CD4-positive, CD25-positive, alpha-beta regulatory T cell (primary cell): ENCODE data around the gene METTL1. TPM values are rescaled to one million over a fixed set of nuclear protein-coding genes. Genes with fewer than 3 reads are reported as not detected.

ENCODE experiments used
- ATAC-seq, 2 donors: fragments of 150-1000 bp; cut with Tn5 transposase; one replicate each; pipeline ENCODE4 v1.10.0; 2021; ENCODE audit warnings: low read depth in 2 of 2, moderate number of reproducible peaks in 2 of 2, moderate library complexity in 1 of 2
- DNase-seq, 3 donors: peaks; one replicate each; pipeline versions ENCODE4 v3.0.0 to v3.0.0-alpha.2; 2012 to 2022; ENCODE audit warnings: mixed read lengths in 1 of 3
- H3K27ac ChIP-seq: one replicate; pipeline ENCODE4 v1.7.0; 2013; ENCODE audit warnings: mild to moderate bottlenecking, low read length; ENCODE audit not compliant: insufficient read depth, poor library complexity, severe bottlenecking
- H3K27me3 ChIP-seq: one replicate; pipeline ENCODE4 v1.7.0; 2013; ENCODE audit warnings: low read length; ENCODE audit not compliant: control insufficient read depth, insufficient read depth
- H3K36me3 ChIP-seq: one replicate; pipeline ENCODE4 v1.7.0; 2013; ENCODE audit warnings: mild to moderate bottlenecking, low read length, moderate library complexity; ENCODE audit not compliant: control insufficient read depth, insufficient read depth
- H3K4me1 ChIP-seq: 2 replicates; pipeline ENCODE4 v1.7.0; 2013; ENCODE audit warnings: mild to moderate bottlenecking, low read length; ENCODE audit not compliant: insufficient read depth, control insufficient read depth, poor library complexity, severe bottlenecking
- H3K4me3 ChIP-seq: one replicate; pipeline ENCODE4 v1.7.0; 2013; ENCODE audit warnings: low read depth, mild to moderate bottlenecking, low read length, moderate library complexity
- H3K9me3 ChIP-seq, 2 experiments: 1 replicate in 1 of 2; 2 replicates in 1 of 2; pipeline ENCODE4 v1.7.0; 2013; ENCODE audit warnings: low read length in 2 of 2, mild to moderate bottlenecking in 1 of 2, moderate library complexity in 1 of 2; ENCODE audit not compliant: control insufficient read depth in 2 of 2
- H3K27ac Mint-ChIP-seq, 3 donors: one replicate each; pipeline ENCODE4 v1.8.0; 2020 to 2022; ENCODE audit warnings: mild to moderate bottlenecking in 3 of 3, mixed read lengths in 3 of 3, moderate library complexity in 2 of 3
- H3K27me3 Mint-ChIP-seq: one replicate; pipeline ENCODE4 v1.8.0; 2022; ENCODE audit warnings: mild to moderate bottlenecking, mixed read lengths
- H3K36me3 Mint-ChIP-seq: one replicate; pipeline ENCODE4 v1.8.0; 2020; ENCODE audit warnings: mixed read lengths
- H3K4me1 Mint-ChIP-seq, 4 donors: one replicate each; pipeline ENCODE4 v1.8.0; 2020 to 2022; ENCODE audit warnings: mixed read lengths in 4 of 4, mild to moderate bottlenecking in 1 of 4
- H3K4me3 Mint-ChIP-seq, 4 donors: one replicate each; pipeline ENCODE4 v1.8.0; 2020 to 2022; ENCODE audit warnings: mild to moderate bottlenecking in 4 of 4, mixed read lengths in 4 of 4, moderate library complexity in 3 of 4
- H3K9me3 Mint-ChIP-seq, 7 donors: one replicate each; pipeline ENCODE4 v1.8.0; 2020 to 2022; ENCODE audit warnings: mixed read lengths in 7 of 7, mild to moderate bottlenecking in 3 of 7, moderate library complexity in 2 of 7
- polyA plus RNA-seq, 4 donors: library from polyadenylated mRNA; unstranded; fragments of 300-500 nt; fragmentation: Illumina TruSeq; gene quantifications; one replicate each; pipeline ENCODE4 v1.2.3, GENCODE V29; 2021
- total RNA-seq: library from RNA; stranded (reverse); gene quantifications from one replicate; pipeline ENCODE4 v1.2.3, GENCODE V29; 2022

METTL1 gene
- total and polyA plus RNA-seq, 5 donors from 2014 or later = 3.5 to 10.8 (median 7.1) TPM

- DNase-seq = no peak
- Histone ChIP-seq H3K27ac (peak overlapping the region; percentile 93), H3K4me3 (peak overlapping the region; percentile 84), H3K4me1 (peaks cover 64% of the 10 kb centered on the region), H3K36me3 (peaks cover 15% of the 10 kb centered on the region), H3K27me3 (no peaks in the 10 kb centered on the region), H3K9me3 (no peaks in the 10 kb centered on the region)
- peaks cover 0 to 2% (median 0%) of the 10 kb centered on the region in 7 donors for H3K9me3 Mint-ChIP-seq
- peak overlapping the region in 2 of 3 donors; percentile 97 for H3K27ac Mint-ChIP-seq
- ATAC-seq = no peak
- peak overlapping the region; percentile 86 to 93 (median 92) for H3K4me3 Mint-ChIP-seq
- peaks cover 0 to 67% (median 38%) of the 10 kb centered on the region in 4 donors for H3K4me1 Mint-ChIP-seq
- no peaks in the 10 kb centered on the region for H3K27me3 Mint-ChIP-seq
- H3K36me3 Mint-ChIP-seq = peaks cover 14% of the 10 kb centered on the region
Observed at GRCh38 chr12:57743769-57744168, 28.1 kb downstream of the METTL1 start.

- peak overlapping the region; percentile 86 to 97 (median 90) for H3K27ac Mint-ChIP-seq
- H3K4me1 Mint-ChIP-seq = peaks cover 0 to 69% (median 37%) of the 10 kb centered on the region in 4 donors
- Histone ChIP-seq H3K27me3 (no peaks in the 10 kb centered on the region), H3K9me3 (no peaks in the 10 kb centered on the region), H3K4me1 (peaks cover 68% of the 10 kb centered on the region), H3K4me3 (peak overlapping the region; percentile 99), H3K36me3 (peaks cover 8% of the 10 kb centered on the region), H3K27ac (peak overlapping the region; percentile 88)
- DNase-seq (peak; percentile 72 to 92 (median 81)), ATAC-seq (peak; percentile 64)
- H3K9me3 Mint-ChIP-seq = peaks cover 0 to 2% (median 0%) of the 10 kb centered on the region in 7 donors
- H3K36me3 Mint-ChIP-seq = peaks cover 8% of the 10 kb centered on the region
- peak overlapping the region; percentile 84 to 91 (median 89) for H3K4me3 Mint-ChIP-seq
- no peaks in the 10 kb centered on the region for H3K27me3 Mint-ChIP-seq
Observed at GRCh38 chr12:57741844-57742738, 29.8 kb downstream of the METTL1 start.

GRCh38 chr12:57741413-57741789 is 30.5 kb downstream of the METTL1 start:
- peak overlapping the region; percentile 84 to 91 (median 89) for H3K4me3 Mint-ChIP-seq
- H3K9me3 Mint-ChIP-seq = peaks cover 0 to 2% (median 0%) of the 10 kb centered on the region in 7 donors
- DNase-seq = no peak
- Histone ChIP-seq H3K4me3 (peak overlapping the region; percentile 99), H3K36me3 (peaks cover 12% of the 10 kb centered on the region), H3K27me3 (no peaks in the 10 kb centered on the region), H3K4me1 (peaks cover 68% of the 10 kb centered on the region), H3K9me3 (no peaks in the 10 kb centered on the region), H3K27ac (peak overlapping the region; percentile 88)
- H3K27me3 Mint-ChIP-seq = no peaks in the 10 kb centered on the region
- ATAC-seq = no peak
- H3K27ac Mint-ChIP-seq = peak overlapping the region; percentile 86 to 97 (median 90)
- H3K36me3 Mint-ChIP-seq = peaks cover 13% of the 10 kb centered on the region
- H3K4me1 Mint-ChIP-seq = peaks cover 0 to 71% (median 40%) of the 10 kb centered on the region in 4 donors

GRCh38 chr12:57740656-57741412 is 31.1 kb downstream of the METTL1 start:
- H3K27me3 Mint-ChIP-seq = no peaks in the 10 kb centered on the region
- peak overlapping the region; percentile 88 for H3K27ac ChIP-seq
- no peaks in the 10 kb centered on the region for H3K9me3 ChIP-seq
- H3K4me1 Mint-ChIP-seq = peaks cover 0 to 68% (median 39%) of the 10 kb centered on the region in 4 donors
- H3K9me3 Mint-ChIP-seq = peaks cover 0 to 2% (median 0%) of the 10 kb centered on the region in 7 donors
- peaks cover 12% of the 10 kb centered on the region for H3K36me3 ChIP-seq
- H3K4me1 ChIP-seq = peaks cover 68% of the 10 kb centered on the region
- peak; percentile 74 to 94 (median 88) for DNase-seq
- H3K4me3 ChIP-seq = peak overlapping the region; percentile 99
- peak; percentile 76 to 79 for ATAC-seq
- peaks cover 15% of the 10 kb centered on the region for H3K36me3 Mint-ChIP-seq
- peak overlapping the region; percentile 84 to 91 (median 89) for H3K4me3 Mint-ChIP-seq
- no peaks in the 10 kb centered on the region for H3K27me3 ChIP-seq
- peak overlapping the region; percentile 86 to 97 (median 90) for H3K27ac Mint-ChIP-seq

GRCh38 chr12:57739914-57740538 is 31.9 kb downstream of the METTL1 start:
- Mint-ChIP-seq H3K4me1 (peaks cover 0 to 61% (median 38%) of the 10 kb centered on the region in 4 donors), H3K36me3 (peaks cover 16% of the 10 kb centered on the region), H3K9me3 (peaks cover 0 to 2% (median 0%) of the 10 kb centered on the region in 7 donors), H3K27ac (peak overlapping the region; percentile 52 to 97 (median 90)), H3K4me3 (peak overlapping the region; percentile 88 to 91 (median 90)), H3K27me3 (no peaks in the 10 kb centered on the region)
- H3K27ac ChIP-seq = peak overlapping the region; percentile 88
- H3K36me3 ChIP-seq = peaks cover 15% of the 10 kb centered on the region
- no peaks in the 10 kb centered on the region for H3K9me3 ChIP-seq
- peaks cover 60% of the 10 kb centered on the region for H3K4me1 ChIP-seq
- no peak for ATAC-seq
- DNase-seq = no peak
- H3K27me3 ChIP-seq = no peaks in the 10 kb centered on the region
- H3K4me3 ChIP-seq = peak overlapping the region; percentile 99

GRCh38 chr12:57739387-57739786 is 32.5 kb downstream of the METTL1 start:
- peak overlapping the region; percentile 58 to 91 (median 82) for H3K4me3 Mint-ChIP-seq
- H3K4me1 Mint-ChIP-seq = peaks cover 0 to 61% (median 36%) of the 10 kb centered on the region in 4 donors
- H3K9me3 Mint-ChIP-seq = peaks cover 0 to 2% (median 0%) of the 10 kb centered on the region in 7 donors
- H3K9me3 ChIP-seq = no peaks in the 10 kb centered on the region
- H3K4me1 ChIP-seq = peaks cover 55% of the 10 kb centered on the region
- no peaks in the 10 kb centered on the region for H3K27me3 ChIP-seq
- H3K36me3 ChIP-seq = peaks cover 21% of the 10 kb centered on the region
- H3K27ac ChIP-seq = peak overlapping the region; percentile 88
- H3K4me3 ChIP-seq = peak overlapping the region; percentile 42
- H3K27me3 Mint-ChIP-seq = no peaks in the 10 kb centered on the region
- H3K36me3 Mint-ChIP-seq = peaks cover 18% of the 10 kb centered on the region
- no peak for DNase-seq
- ATAC-seq = no peak
- H3K27ac Mint-ChIP-seq = peak overlapping the region; percentile 29 to 78 (median 72)

GRCh38 chr12:57738661-57739237 is 33.2 kb downstream of the METTL1 start, which contains the start of gene AGAP2:
Gene AGAP2, minus strand, starts transcription at chr12:57738742. Its CDS starts 496 bp downstream, at chr12:57738246.
- Mint-ChIP-seq H3K9me3 (peaks cover 0 to 2% (median 0%) of the 10 kb centered on the region in 7 donors), H3K36me3 (peaks cover 20% of the 10 kb centered on the region), H3K27ac (peak within 1 kb of the TSS; percentile 29 to 78 (median 72)), H3K27me3 (no peaks in the 10 kb centered on the region), H3K4me3 (peak within 1 kb of the TSS; percentile 58 to 91 (median 82)), H3K4me1 (peaks cover 0 to 54% (median 31%) of the 10 kb centered on the region in 4 donors)
- Histone ChIP-seq H3K27me3 (no peaks in the 10 kb centered on the region), H3K9me3 (no peaks in the 10 kb centered on the region), H3K4me3 (peak within 1 kb of the TSS; percentile 42), H3K36me3 (peaks cover 27% of the 10 kb centered on the region), H3K4me1 (peaks cover 48% of the 10 kb centered on the region), H3K27ac (peak within 1 kb of the TSS; percentile 88)
- ATAC-seq (no peak), DNase-seq (no peak)
